Testis (tissue), 2 donors: ENCODE measurements around the gene RGS2.

Experiments used
- CTCF ChIP-seq, 3 experiments: fragments of 450-650 bp in 2 of 3; fragments of 200-600 bp in 1 of 3; sonication (generic) in 1 of 3; IDR thresholded peaks; one replicate each; pipeline ENCODE4 v1.5.1; 2016 to 2019; ENCODE audit warnings: antibody characterized with exemption in 3 of 3, mild to moderate bottlenecking in 2 of 3, moderate library complexity in 1 of 3
- POLR2A ChIP-seq: fragments of 450-650 bp; IDR thresholded peaks from one replicate; pipeline ENCODE4 v1.6.1; 2017; ENCODE audit warnings: antibody characterized with exemption, mild to moderate bottlenecking, moderate library complexity

GRCh38 chr1:192762265-192762664 lies 46.6 kb upstream of the RGS2 start:
- no peak for TF ChIP-seq CTCF (IDR thresholded peaks at IDR 0.05)
- no peak for TF ChIP-seq POLR2A
